Natural killer cell (primary cell): ENCODE results near the gene CEP112. TPM values are rescaled to one million over a fixed set of nuclear protein-coding genes. Genes with fewer than 3 reads are reported as not detected.
"Not testable (repeated sequence)": the region's sequence is repeated elsewhere in the genome, so short reads cannot be mapped to it uniquely, and the experiment has no call there.

ENCODE experiments used
- ATAC-seq, 3 donors: fragments of 150-1000 bp in 2 of 3; fragments of 200-7000 bp in 1 of 3; cut with Tn5 transposase; 1 replicate in 1 of 3; 2 replicates in 2 of 3; pipeline ENCODE4 v1.10.0; 2021; ENCODE audit warnings: mild to moderate bottlenecking in 2 of 3, moderate library complexity in 2 of 3
- DNase-seq, 2 donors: peaks; one replicate each; pipeline versions ENCODE4 v3.0.0 to v3.0.0-alpha.2; 2013 to 2021; ENCODE audit warnings: mixed read lengths in 1 of 2
- H3K27ac ChIP-seq: one replicate; pipeline ENCODE4 v1.5.1; 2013; ENCODE audit warnings: mild to moderate bottlenecking, low read length
- H3K27me3 ChIP-seq: one replicate; pipeline ENCODE4 v1.6.1; 2013; ENCODE audit warnings: low read length; ENCODE audit not compliant: control insufficient read depth, insufficient read depth
- H3K36me3 ChIP-seq: one replicate; pipeline ENCODE4 v1.6.1; 2013; ENCODE audit warnings: low read length; ENCODE audit not compliant: control insufficient read depth, insufficient read depth
- H3K4me1 ChIP-seq: one replicate; pipeline ENCODE4 v1.6.1; 2013; ENCODE audit warnings: low read length; ENCODE audit not compliant: control insufficient read depth, insufficient read depth
- H3K4me3 ChIP-seq: one replicate; pipeline ENCODE4 v1.5.1; 2013; ENCODE audit warnings: low read length
- H3K9me3 ChIP-seq: one replicate; pipeline ENCODE4 v1.6.1; 2013; ENCODE audit warnings: low read length; ENCODE audit not compliant: control insufficient read depth, insufficient read depth
- H3K27ac Mint-ChIP-seq, 2 donors: one replicate each; pipeline ENCODE4 v1.8.0; 2022; ENCODE audit warnings: mild to moderate bottlenecking in 2 of 2, mixed read lengths in 2 of 2, moderate library complexity in 1 of 2
- H3K27me3 Mint-ChIP-seq, 2 donors: one replicate each; pipeline ENCODE4 v1.8.0; 2022; ENCODE audit warnings: low read depth in 2 of 2, mixed read lengths in 2 of 2
- H3K36me3 Mint-ChIP-seq: one replicate; pipeline ENCODE4 v1.8.0; 2022; ENCODE audit warnings: mixed read lengths
- H3K4me1 Mint-ChIP-seq, 2 donors: one replicate each; pipeline ENCODE4 v1.8.0; 2022; ENCODE audit warnings: mixed read lengths in 2 of 2
- H3K4me3 Mint-ChIP-seq: one replicate; pipeline ENCODE4 v1.8.0; 2022; ENCODE audit warnings: mild to moderate bottlenecking, moderate library complexity, mixed read lengths
- H3K9me3 Mint-ChIP-seq, 2 donors: one replicate each; pipeline ENCODE4 v1.8.0; 2022; ENCODE audit warnings: mixed read lengths in 2 of 2
- WGBS: methylation state at CpG from one replicate; pipeline ENCODE4 v1.1.7; 2013; ENCODE audit warnings: missing lambda C conversion rate; ENCODE audit not compliant: insufficient coverage; 5-methylcytosine and 5-hydroxymethylcytosine counted together
- intact Hi-C: fragments of 100-400 bp; cut with micrococcal nuclease; formaldehyde crosslinking; loops from one replicate; pipeline ENCODE4 v1.14.2; 2022
- total RNA-seq, 4 donors: library from RNA; stranded (reverse); fragments of 120-200 nt in 1 of 4; gene quantifications; one replicate each; pipeline versions ENCODE4 v1.2.3 to v1.2.4, GENCODE V29; 2013 to 2022
- TF ChIP-seq, protein P1 (sequence below): fragments of 200-600 bp; IDR thresholded peaks from one replicate; pipeline ENCODE4 v1.8.0; 2022; ENCODE audit warnings: antibody characterized with exemption

Gene CEP112
- total RNA-seq, 3 donors from 2014 or later (not counting 1 experiment from before 2014, with no cell fraction given), result 0.60 to 1.1 (median 0.85) TPM

DNA sequence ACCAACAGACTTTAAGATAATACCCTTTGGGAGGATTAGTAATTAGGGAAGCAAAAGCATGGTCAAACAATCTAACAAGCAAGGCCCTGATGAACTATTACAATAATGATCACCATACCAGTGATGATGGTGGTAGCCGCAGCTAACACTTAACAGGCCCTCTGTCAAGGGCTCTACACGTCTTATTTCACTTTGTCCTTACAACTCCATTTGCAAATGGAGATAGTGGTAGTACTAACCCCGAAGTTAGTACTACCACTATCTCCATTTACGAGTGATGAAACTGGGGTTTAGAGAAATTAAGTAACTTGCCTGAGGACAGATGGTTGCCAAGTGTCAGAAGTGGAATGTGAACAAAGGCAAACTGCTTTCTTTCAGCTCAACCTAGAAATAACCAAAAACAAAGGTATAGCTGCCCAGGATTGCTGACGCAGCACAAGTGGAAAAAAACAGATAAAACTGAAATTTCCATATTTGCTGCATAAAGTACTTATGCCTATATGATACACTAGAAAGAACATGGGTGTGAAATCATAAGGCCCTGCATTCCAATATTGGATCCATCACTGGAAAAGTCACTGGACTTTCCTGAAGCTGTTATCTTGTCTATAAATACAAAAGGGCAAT is 24.6 kb downstream of the CEP112 start:
- H3K27me3 ChIP-seq, result no peaks in the 10 kb centered on the region
- no peaks in the 10 kb centered on the region for H3K9me3 ChIP-seq
- 97% methylated on average over 3 of the region's 5 CpGs for WGBS
- no peak overlapping the region for H3K4me3 ChIP-seq
- Mint-ChIP-seq H3K27me3 (no peaks in the 10 kb centered on the region), H3K27ac (no peak overlapping the region), H3K9me3 (no peaks in the 10 kb centered on the region), H3K36me3 (no peaks in the 10 kb centered on the region), H3K4me1 (no peaks in the 10 kb centered on the region), H3K4me3 (no peak overlapping the region)
- no peak overlapping the region for H3K27ac ChIP-seq
- TF ChIP-seq, protein P1, sequence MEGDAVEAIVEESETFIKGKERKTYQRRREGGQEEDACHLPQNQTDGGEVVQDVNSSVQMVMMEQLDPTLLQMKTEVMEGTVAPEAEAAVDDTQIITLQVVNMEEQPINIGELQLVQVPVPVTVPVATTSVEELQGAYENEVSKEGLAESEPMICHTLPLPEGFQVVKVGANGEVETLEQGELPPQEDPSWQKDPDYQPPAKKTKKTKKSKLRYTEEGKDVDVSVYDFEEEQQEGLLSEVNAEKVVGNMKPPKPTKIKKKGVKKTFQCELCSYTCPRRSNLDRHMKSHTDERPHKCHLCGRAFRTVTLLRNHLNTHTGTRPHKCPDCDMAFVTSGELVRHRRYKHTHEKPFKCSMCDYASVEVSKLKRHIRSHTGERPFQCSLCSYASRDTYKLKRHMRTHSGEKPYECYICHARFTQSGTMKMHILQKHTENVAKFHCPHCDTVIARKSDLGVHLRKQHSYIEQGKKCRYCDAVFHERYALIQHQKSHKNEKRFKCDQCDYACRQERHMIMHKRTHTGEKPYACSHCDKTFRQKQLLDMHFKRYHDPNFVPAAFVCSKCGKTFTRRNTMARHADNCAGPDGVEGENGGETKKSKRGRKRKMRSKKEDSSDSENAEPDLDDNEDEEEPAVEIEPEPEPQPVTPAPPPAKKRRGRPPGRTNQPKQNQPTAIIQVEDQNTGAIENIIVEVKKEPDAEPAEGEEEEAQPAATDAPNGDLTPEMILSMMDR, result no peak
- no peaks in the 10 kb centered on the region for H3K4me1 ChIP-seq
- ATAC-seq (no peak), DNase-seq (no peak)
- H3K36me3 ChIP-seq, result no peaks in the 10 kb centered on the region
- intact Hi-C loops, result no loop called here

DNA sequence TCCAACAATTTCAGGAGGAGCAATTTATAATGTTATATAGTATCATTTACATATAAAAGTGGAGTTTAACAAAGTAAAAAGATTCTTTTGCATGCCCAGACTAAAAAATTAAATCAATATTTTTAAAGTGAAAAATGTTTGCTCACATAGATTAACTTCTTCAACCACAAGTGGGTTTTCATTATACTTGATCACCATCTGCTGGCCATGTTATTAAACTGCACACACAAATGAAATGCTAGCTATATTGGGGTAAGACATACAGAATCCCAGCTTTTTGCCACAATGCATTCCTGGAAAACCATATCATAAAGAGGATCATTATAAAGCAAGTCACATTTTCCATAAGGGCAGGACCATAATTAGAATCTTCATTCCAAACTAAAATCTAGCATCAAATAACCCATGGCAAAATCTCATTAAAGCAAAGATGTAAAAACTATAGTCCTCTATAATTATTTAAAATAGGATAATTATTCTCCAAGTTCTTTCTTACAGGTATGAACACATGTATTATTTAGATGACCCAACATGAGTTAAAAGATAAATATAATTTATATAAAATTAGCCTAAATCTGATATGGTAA is 26.3 kb downstream of the CEP112 start:
- TF ChIP-seq, protein P1, result peak; percentile 72
- peak in 1 of 2 donors; percentile 75 for DNase-seq

DNA sequence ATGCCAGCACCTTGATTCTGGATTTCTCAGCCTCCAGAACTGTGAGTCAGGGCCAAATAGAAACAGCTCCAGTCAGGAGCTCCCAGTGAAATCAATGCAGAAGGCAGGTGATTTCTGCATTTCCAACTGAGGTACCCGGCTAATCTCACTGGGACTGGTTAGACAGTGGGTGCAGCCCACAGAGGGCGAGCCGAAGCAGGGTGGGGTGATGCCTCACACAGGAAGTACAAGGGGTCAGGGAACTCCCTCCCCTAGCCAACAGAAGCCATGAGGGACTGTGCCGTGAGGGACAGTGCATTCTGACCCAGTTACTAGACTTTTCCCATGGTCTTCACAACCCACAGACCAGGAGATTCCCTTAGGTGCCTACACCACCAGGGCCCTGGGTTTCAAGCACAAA is 36.9 kb downstream of the CEP112 start:
- H3K27ac ChIP-seq, intact Hi-C loops, H3K4me1 ChIP-seq, H3K27me3 ChIP-seq, H3K9me3 ChIP-seq, H3K27me3 Mint-ChIP-seq, H3K36me3 ChIP-seq, H3K9me3 Mint-ChIP-seq, DNase-seq, H3K4me3 ChIP-seq, H3K36me3 Mint-ChIP-seq: not testable (repeated sequence)
- Mint-ChIP-seq H3K27ac (peak overlapping the region in 1 of 2 donors; percentile 31), H3K4me3 (peak overlapping the region; percentile 2), H3K4me1 (peaks cover 9 to 11% of the 10 kb centered on the region in 2 donors)
- WGBS, result 49% methylated on average over 4 of the region's 4 CpGs
- peak in 1 of 3 donors; percentile 52 for ATAC-seq

More for the DNA sequence above, 26.3 kb downstream of the CEP112 start:
- Mint-ChIP-seq H3K36me3 (no peaks in the 10 kb centered on the region), H3K27me3 (no peaks in the 10 kb centered on the region), H3K4me3 (no peak overlapping the region), H3K9me3 (no peaks in the 10 kb centered on the region), H3K4me1 (no peaks in the 10 kb centered on the region), H3K27ac (no peak overlapping the region)
- intact Hi-C loops, result loop anchor here (1.0 kb wide), 2 partner anchors 871 to 934 kb away; no protein-coding TSS in a partner anchor
- ATAC-seq, result peak in 2 of 3 donors; percentile 66 to 67
- Histone ChIP-seq H3K9me3 (no peaks in the 10 kb centered on the region), H3K27me3 (no peaks in the 10 kb centered on the region), H3K27ac (no peak overlapping the region), H3K36me3 (no peaks in the 10 kb centered on the region), H3K4me3 (no peak overlapping the region), H3K4me1 (no peaks in the 10 kb centered on the region)

GRCh38 chr17:66152756-66153155 is 39.2 kb downstream of the CEP112 start:
- H3K27me3 ChIP-seq, result no peaks in the 10 kb centered on the region
- H3K4me3 Mint-ChIP-seq, result no peak overlapping the region

More at GRCh38 chr17:66152756-66153155, 39.2 kb downstream of the CEP112 start:
- H3K4me3 ChIP-seq, result no peak overlapping the region
- Mint-ChIP-seq H3K27ac (no peak overlapping the region), H3K27me3 (peaks cover 0 to 7% of the 10 kb centered on the region in 2 donors), H3K4me1 (peaks cover 9 to 15% of the 10 kb centered on the region in 2 donors), H3K9me3 (no peaks in the 10 kb centered on the region), H3K36me3 (no peaks in the 10 kb centered on the region)
- H3K36me3 ChIP-seq, result no peaks in the 10 kb centered on the region
- TF ChIP-seq, protein P1, result no peak
- H3K27ac ChIP-seq, result no peak overlapping the region
- ATAC-seq, result no peak
- DNase-seq, result no peak
- peaks cover 10% of the 10 kb centered on the region for H3K4me1 ChIP-seq
- no peaks in the 10 kb centered on the region for H3K9me3 ChIP-seq
- WGBS, result no CpG with 5 or more reads among the region's 2 CpGs
- intact Hi-C loops, result no loop called here
